NCI-H2196 treated with DMSO at 0.1 percent for 48 hours (cell line): ENCODE results near the gene FTO.
"Not testable (repeated sequence)": the region's sequence is repeated elsewhere in the genome, so short reads cannot be mapped to it uniquely, and the experiment has no call there.

ENCODE experiments used
- DNase-seq: peaks from one replicate; lab custom pipeline; 2025; ENCODE audit not compliant: unreplicated experiment; lab: John Stamatoyannopoulos, UW

Gene FTO

GRCh38 chr16:53703590-53704444 is at the start of gene FTO, which contains the start of gene RPGRIP1L:
Gene FTO (plus strand): TSS chr16:53704156.
Gene RPGRIP1L (minus strand): TSS chr16:53703859. CDS start chr16:53700723, 3,136 bp downstream.
- peak; percentile 88 for DNase-seq

GRCh38 chr16:53654946-53655345 is 49.0 kb upstream of the FTO start:
- DNase-seq: no peak

GRCh38 chr16:53662072-53662471 is 41.9 kb upstream of the FTO start:
- DNase-seq: no peak

GRCh38 chr16:53664724-53665345 is 39.1 kb upstream of the FTO start:
- no peak for DNase-seq

GRCh38 chr16:53666786-53667415 is 37.1 kb upstream of the FTO start:
- DNase-seq: no peak

- DNase-seq: no peak
Observed at GRCh38 chr16:53668869-53669268, 35.1 kb upstream of the FTO start.

- DNase-seq: no peak
Observed at GRCh38 chr16:53672461-53672860, 31.5 kb upstream of the FTO start.

- no peak for DNase-seq
Observed at GRCh38 chr16:53673189-53673588, 30.8 kb upstream of the FTO start.

GRCh38 chr16:53678155-53678554 is 25.8 kb upstream of the FTO start:
- DNase-seq: no peak

- no peak for DNase-seq
Observed at GRCh38 chr16:53678756-53679343, 25.1 kb upstream of the FTO start.

GRCh38 chr16:53680756-53681155 is 23.2 kb upstream of the FTO start:
- no peak for DNase-seq

GRCh38 chr16:53681354-53681753 is 22.6 kb upstream of the FTO start:
- no peak for DNase-seq

- DNase-seq: not testable (repeated sequence)
Observed at GRCh38 chr16:53685334-53685733, 18.6 kb upstream of the FTO start.

GRCh38 chr16:53686710-53687109 is 17.2 kb upstream of the FTO start:
- DNase-seq: no peak

- no peak for DNase-seq
Observed at GRCh38 chr16:53689636-53690035, 14.3 kb upstream of the FTO start.

GRCh38 chr16:53690771-53691170 is 13.2 kb upstream of the FTO start:
- DNase-seq: no peak

- no peak for DNase-seq
Observed at GRCh38 chr16:53692146-53692545, 11.8 kb upstream of the FTO start.

- no peak for DNase-seq
Observed at GRCh38 chr16:53693320-53693719, 10.6 kb upstream of the FTO start.

GRCh38 chr16:53695070-53695469 is 8.9 kb upstream of the FTO start:
- no peak for DNase-seq

GRCh38 chr16:53698271-53698670 is 5.7 kb upstream of the FTO start:
- DNase-seq: not testable (repeated sequence)

- no peak for DNase-seq
Observed at GRCh38 chr16:53704445-53704813, 473 bp downstream of the FTO start.

- DNase-seq: no peak
Observed at GRCh38 chr16:53707671-53708070, 3.7 kb downstream of the FTO start.
